Esophagus squamous epithelium (tissue), 5 donors: Measurements from ENCODE around the gene KRT84. TPM values are rescaled to one million over a fixed set of nuclear protein-coding genes. Genes with fewer than 3 reads are reported as not detected.
A peak's percentile ranks its signal among the peaks of the same experiment; 100 is the strongest.

Experiments used
- DNase-seq: peaks from one replicate; lab custom pipeline; 2025; lab: John Stamatoyannopoulos, UW
- H3K27ac ChIP-seq, 4 donors: fragments of 200-600 bp; sonication (generic); one replicate each; pipeline ENCODE4 v1.5.1; 2016 to 2019; ENCODE audit warnings: mild to moderate bottlenecking in 1 of 4
- H3K27me3 ChIP-seq, 4 donors: fragments of 200-600 bp; sonication (generic); 1 replicate in 3 of 4; 2 replicates in 1 of 4; pipeline versions ENCODE4 v1.5.1 to v1.6.0; 2017 to 2021; ENCODE audit warnings: antibody characterized with exemption in 1 of 4
- H3K36me3 ChIP-seq, 3 donors: fragments of 200-600 bp; sonication (generic); one replicate each; pipeline ENCODE4 v1.5.1; 2016 to 2019
- H3K4me1 ChIP-seq, 3 donors: fragments of 200-600 bp; sonication (generic); one replicate each; pipeline ENCODE4 v1.5.1; 2017 to 2019
- H3K4me3 ChIP-seq, 4 donors: fragments of 200-600 bp; sonication (generic); 1 replicate in 3 of 4; 2 replicates in 1 of 4; pipeline ENCODE4 v1.5.1; 2016 to 2019; ENCODE audit warnings: mild to moderate bottlenecking in 2 of 4, moderate library complexity in 1 of 4
- H3K9me3 ChIP-seq, 3 donors: fragments of 200-600 bp; sonication (generic); one replicate each; pipeline ENCODE4 v1.5.1; 2016 to 2019
- POLR2A ChIP-seq, 4 donors: fragments of 450-650 bp; IDR thresholded peaks; one replicate each; pipeline ENCODE4 v1.6.1; 2017; ENCODE audit warnings: antibody characterized with exemption in 4 of 4, mild to moderate bottlenecking in 4 of 4, moderate library complexity in 3 of 4
- WGBS, 2 donors: methylation state at CpG; one replicate each; pipeline ENCODE4 v1.1.5; 2018; 5-methylcytosine and 5-hydroxymethylcytosine counted together
- intact Hi-C: fragments of 100-400 bp; cut with DNase I; formaldehyde crosslinking; loops from one replicate; pipeline ENCODE4 v1.15.0; 2022
- total RNA-seq, 4 donors: library from RNA; depleted of rRNA; stranded (reverse); fragments of >200 nt; gene quantifications; one replicate each; pipeline ENCODE4 v1.1.0, GENCODE V29; 2016
- TF ChIP-seq, protein P1 (sequence below), 6 experiments: fragments of 450-650 bp in 4 of 6; fragments of 200-600 bp in 2 of 6; sonication (generic) in 2 of 6; IDR thresholded peaks; one replicate each; pipeline ENCODE4 v1.5.1; 2016 to 2019; ENCODE audit warnings: antibody characterized with exemption in 6 of 6, mild to moderate bottlenecking in 4 of 6, moderate library complexity in 4 of 6
- donor health status: DM: yes; HTN: yes; CAD: no.

The KRT84 gene
- total RNA-seq, 4 donors from 2014 or later = 0.30 TPM; not detected in 3

DNA sequence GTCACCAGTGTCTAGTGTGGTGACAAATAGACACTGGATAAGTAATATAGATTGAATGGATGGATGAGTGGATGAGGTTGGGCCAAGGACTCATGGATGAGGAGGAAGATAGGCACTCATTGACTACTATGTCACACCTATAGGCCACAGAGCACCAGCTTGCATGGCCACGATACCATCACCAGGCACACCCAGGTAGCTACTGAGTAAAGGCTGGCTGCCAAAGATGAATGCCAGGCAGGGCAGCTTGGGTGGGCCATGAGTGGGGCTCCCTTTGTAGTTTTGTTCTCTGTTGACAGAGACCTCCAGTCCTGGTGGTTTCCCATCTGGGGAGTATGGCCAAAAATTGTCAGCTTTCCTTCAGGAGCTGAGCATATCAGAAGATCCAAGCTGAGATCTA lies 53.1 kb downstream of the KRT84 start:
- no peak overlapping the region for H3K27ac ChIP-seq
- H3K27me3 ChIP-seq = peaks cover 0 to 10% (median 0%) of the 10 kb centered on the region in 4 donors
- intact Hi-C loops = no loop called here
- H3K4me1 ChIP-seq = peaks cover under 1 to 12% (median 5%) of the 10 kb centered on the region in 3 donors
- 78% methylated on average over 1 of the region's 1 CpG; no CpG with 5 or more reads in 1 of the 2 donors for WGBS, 2 donors
- TF ChIP-seq, protein P1, sequence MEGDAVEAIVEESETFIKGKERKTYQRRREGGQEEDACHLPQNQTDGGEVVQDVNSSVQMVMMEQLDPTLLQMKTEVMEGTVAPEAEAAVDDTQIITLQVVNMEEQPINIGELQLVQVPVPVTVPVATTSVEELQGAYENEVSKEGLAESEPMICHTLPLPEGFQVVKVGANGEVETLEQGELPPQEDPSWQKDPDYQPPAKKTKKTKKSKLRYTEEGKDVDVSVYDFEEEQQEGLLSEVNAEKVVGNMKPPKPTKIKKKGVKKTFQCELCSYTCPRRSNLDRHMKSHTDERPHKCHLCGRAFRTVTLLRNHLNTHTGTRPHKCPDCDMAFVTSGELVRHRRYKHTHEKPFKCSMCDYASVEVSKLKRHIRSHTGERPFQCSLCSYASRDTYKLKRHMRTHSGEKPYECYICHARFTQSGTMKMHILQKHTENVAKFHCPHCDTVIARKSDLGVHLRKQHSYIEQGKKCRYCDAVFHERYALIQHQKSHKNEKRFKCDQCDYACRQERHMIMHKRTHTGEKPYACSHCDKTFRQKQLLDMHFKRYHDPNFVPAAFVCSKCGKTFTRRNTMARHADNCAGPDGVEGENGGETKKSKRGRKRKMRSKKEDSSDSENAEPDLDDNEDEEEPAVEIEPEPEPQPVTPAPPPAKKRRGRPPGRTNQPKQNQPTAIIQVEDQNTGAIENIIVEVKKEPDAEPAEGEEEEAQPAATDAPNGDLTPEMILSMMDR (IDR thresholded peaks at IDR 0.05) = no peak
- TF ChIP-seq POLR2A (IDR thresholded peaks at IDR 0.05) = no peak
- no peaks in the 10 kb centered on the region for H3K36me3 ChIP-seq
- H3K9me3 ChIP-seq = peaks cover 0 to 15% (median 0%) of the 10 kb centered on the region in 3 donors
- H3K4me3 ChIP-seq = no peak overlapping the region
- no peak for DNase-seq

DNA sequence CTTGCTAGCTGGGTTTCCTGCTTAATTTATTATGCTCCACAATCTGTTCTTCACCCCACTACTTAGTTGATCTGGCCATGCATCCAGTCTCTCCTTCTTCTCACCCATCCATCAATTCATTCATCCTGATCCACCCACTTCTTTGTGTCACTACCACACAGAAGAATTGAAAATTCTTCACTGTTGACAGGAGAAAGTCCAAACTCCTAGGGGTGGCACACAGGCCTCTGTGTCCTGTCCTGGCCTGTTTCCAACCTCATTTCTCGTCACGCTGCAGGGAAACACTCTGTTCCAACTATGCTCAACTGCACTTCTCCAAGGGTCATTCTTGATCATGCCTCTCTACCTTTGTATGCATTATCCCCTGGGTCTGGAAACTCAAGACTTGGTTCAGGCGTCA lies 53.6 kb downstream of the KRT84 start:
- Histone ChIP-seq H3K4me3 (no peak overlapping the region), H3K27me3 (peaks cover 0 to 10% (median 0%) of the 10 kb centered on the region in 4 donors), H3K27ac (no peak overlapping the region), H3K4me1 (peaks cover 3 to 18% (median 5%) of the 10 kb centered on the region in 3 donors), H3K36me3 (no peaks in the 10 kb centered on the region), H3K9me3 (peaks cover 0 to 13% (median 0%) of the 10 kb centered on the region in 3 donors)
- WGBS, 2 donors = 88 to 89% methylated on average over 3 of the region's 3 CpGs
- TF ChIP-seq, protein P1 (IDR thresholded peaks at IDR 0.05) = no peak
- no peak for TF ChIP-seq POLR2A (IDR thresholded peaks at IDR 0.05)
- intact Hi-C loops = no loop called here
- no peak for DNase-seq

DNA sequence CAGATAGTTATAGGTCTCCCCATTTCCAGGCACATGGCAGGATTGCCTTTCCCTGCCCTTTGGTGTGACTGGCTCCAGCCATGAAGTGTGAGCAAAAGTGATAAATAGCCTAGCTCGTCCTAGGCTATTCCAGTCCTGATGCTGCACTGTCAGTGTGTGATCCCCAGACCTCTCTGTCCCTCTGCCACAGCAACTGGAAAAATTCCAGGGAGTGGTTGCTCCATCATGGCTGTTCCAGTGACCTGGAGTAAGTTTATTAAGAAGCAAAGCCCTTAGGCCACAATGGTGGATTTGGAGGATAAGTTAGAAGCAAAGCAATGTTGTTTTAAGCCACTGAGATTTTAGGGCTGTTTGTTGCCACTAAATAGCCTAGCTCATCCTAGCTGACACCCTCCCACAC lies 54.4 kb downstream of the KRT84 start:
- no peak for DNase-seq
- H3K27ac ChIP-seq = no peak overlapping the region
- no peaks in the 10 kb centered on the region for H3K36me3 ChIP-seq
- intact Hi-C loops = no loop called here
- TF ChIP-seq, protein P1 (IDR thresholded peaks at IDR 0.05) = no peak
- TF ChIP-seq POLR2A (IDR thresholded peaks at IDR 0.05) = no peak
- H3K4me1 ChIP-seq = peaks cover 3 to 18% (median 5%) of the 10 kb centered on the region in 3 donors
- no CpG with 5 or more reads among the region's 1 CpG for WGBS, 2 donors
- no peak overlapping the region for H3K4me3 ChIP-seq
- peaks cover 0 to 10% (median 0%) of the 10 kb centered on the region in 4 donors for H3K27me3 ChIP-seq
- peaks cover 0 to 7% (median 0%) of the 10 kb centered on the region in 3 donors for H3K9me3 ChIP-seq

DNA sequence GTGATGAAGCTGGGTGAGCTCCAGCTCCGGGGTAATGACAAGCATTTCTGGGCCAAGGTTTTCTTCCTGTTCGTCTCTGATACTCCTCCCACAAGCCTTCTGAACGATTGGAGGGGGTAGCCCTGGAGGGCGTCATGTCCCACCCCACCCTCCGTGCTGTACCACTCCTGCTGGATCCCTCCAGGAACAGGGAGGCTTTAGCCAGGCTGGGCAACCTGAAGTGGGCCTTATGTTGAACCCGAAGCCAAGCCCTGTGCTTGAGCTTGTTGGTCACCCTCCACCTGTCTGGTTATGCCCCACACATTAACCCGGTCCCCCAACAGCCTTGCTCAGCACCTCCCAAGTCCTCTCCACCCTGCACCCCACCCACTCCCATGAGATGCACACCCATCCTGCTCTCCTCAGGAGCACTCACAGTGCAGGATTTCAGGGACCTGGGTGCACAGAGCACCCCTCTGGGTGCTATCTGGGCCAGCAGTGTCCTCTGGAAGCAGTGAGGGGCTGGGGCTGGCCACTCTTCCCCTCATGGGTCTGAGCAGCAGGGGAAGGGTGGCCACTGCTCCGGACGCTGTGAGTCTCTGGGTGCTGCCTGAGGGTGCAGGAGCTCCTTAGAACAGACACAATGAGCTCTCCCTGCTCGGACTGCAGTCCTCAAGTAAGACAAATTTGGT lies 57.5 kb downstream of the KRT84 start:
- peaks cover 0 to 14% (median 0%) of the 10 kb centered on the region in 4 donors for H3K27me3 ChIP-seq
- no peak for DNase-seq
- intact Hi-C loops = loop anchor here (5.0 kb wide), 1 partner anchor 171 kb away; no protein-coding TSS in a partner anchor
- H3K9me3 ChIP-seq = no peaks in the 10 kb centered on the region
- peak overlapping the region; percentile 32 to 63 (median 48) for H3K27ac ChIP-seq
- H3K4me1 ChIP-seq = peaks cover 3 to 18% (median 5%) of the 10 kb centered on the region in 3 donors
- no peaks in the 10 kb centered on the region for H3K36me3 ChIP-seq
- TF ChIP-seq POLR2A (IDR thresholded peaks at IDR 0.05) = no peak
- TF ChIP-seq, protein P1 (IDR thresholded peaks at IDR 0.05) = no peak
- WGBS, 2 donors = 22 to 36% methylated on average over 5 to 7 of the region's 10 CpGs
- no peak overlapping the region for H3K4me3 ChIP-seq

Other genes with a start within 250 kb of the KRT84 start
- gene KRT80, start 193.6 kb downstream of the KRT84 start, total RNA-seq = 10 to 100 TPM; 11.4 to 39.6 (median 16.5) TPM
- 100 to 1,000 TPM in 1 of 4 donors, 10 to 100 TPM in 3; 18.7 to 118 (median 64.4) TPM for gene KRT7, start 152.4 kb downstream of the KRT84 start, total RNA-seq
- gene KRT86, start 111.0 kb downstream of the KRT84 start, total RNA-seq = not detected
- not detected for gene KRT81, start 94.1 kb downstream of the KRT84 start, total RNA-seq
- not detected for gene KRT83, start 64.3 kb downstream of the KRT84 start, total RNA-seq
- not detected for gene KRT85, start 18.2 kb downstream of the KRT84 start, total RNA-seq
- gene KRT82, start 20.7 kb upstream of the KRT84 start, total RNA-seq = not detected
- under 1 TPM in 1 of 4 donors, not detected in 3; 0.44 TPM for gene KRT75, start 48.7 kb upstream of the KRT84 start, total RNA-seq
- gene KRT6B, start 66.5 kb upstream of the KRT84 start, total RNA-seq = 1,000 to 10,000 TPM in 3 of 4 donors, 100 to 1,000 TPM in 1; 308 to 3,585 (median 1,609) TPM
- gene KRT6C, start 88.2 kb upstream of the KRT84 start, total RNA-seq = 1,000 to 10,000 TPM in 3 of 4 donors, 10 to 100 TPM in 1; 99.0 to 3,532 (median 1,742) TPM
- over 10,000 TPM in 3 of 4 donors, 1,000 to 10,000 TPM in 1; 1,263 to 22,053 (median 17,717) TPM for gene KRT6A, start 107.6 kb upstream of the KRT84 start, total RNA-seq
- over 10,000 TPM in 1 of 4 donors, 1,000 to 10,000 TPM in 3; 7,921 to 12,107 (median 9,375) TPM for gene KRT5, start 134.7 kb upstream of the KRT84 start, total RNA-seq
- gene KRT71, start 167.5 kb upstream of the KRT84 start, total RNA-seq = not detected
- gene KRT74, start 188.2 kb upstream of the KRT84 start, total RNA-seq = 1 to 10 TPM in 1 of 4 donors, under 1 TPM in 1, not detected in 2; 0.19 to 6.7 TPM
- not detected for gene KRT72, start 215.8 kb upstream of the KRT84 start, total RNA-seq
- under 1 TPM in 1 of 4 donors, not detected in 3; 0.15 TPM for gene KRT73, start 232.9 kb upstream of the KRT84 start, total RNA-seq